SK-MEL-5 (cell line): Measurements from ENCODE around the gene LRRC49. TPM values are rescaled to one million over a fixed set of nuclear protein-coding genes. Genes with fewer than 3 reads are reported as not detected.
"Not testable (repeated sequence)": the region's sequence is repeated elsewhere in the genome, so short reads cannot be mapped to it uniquely, and the experiment has no call there.

ENCODE experiments used
- DNase-seq: peaks from one replicate; pipeline ENCODE4 v3.0.0-alpha.2; 2016; ENCODE audit warnings: low read depth, low spot score
- in situ Hi-C: cut with HindIII; loops from 2 replicates; pipeline ENCODE4 v1.10.0; 2016; ENCODE audit warnings: low sequenced_read_pairs, high pct_unique_total_duplicates, low pct_unique_long_range_greater_than_20kb
- total RNA-seq: library from RNA; depleted of rRNA; stranded (reverse); fragments of >200 nt; shearing (Covaris generic); gene quantifications from 2 replicates; pipeline ENCODE4 v1.2.3, GENCODE V29; 2014

LRRC49 gene
- total RNA-seq, 1 experiment from 2014 or later = 1.6 TPM

- no peak for DNase-seq
These were observed 117.8 kb downstream of the LRRC49 start for GRCh38 chr15:71010472-71010871.

DNA sequence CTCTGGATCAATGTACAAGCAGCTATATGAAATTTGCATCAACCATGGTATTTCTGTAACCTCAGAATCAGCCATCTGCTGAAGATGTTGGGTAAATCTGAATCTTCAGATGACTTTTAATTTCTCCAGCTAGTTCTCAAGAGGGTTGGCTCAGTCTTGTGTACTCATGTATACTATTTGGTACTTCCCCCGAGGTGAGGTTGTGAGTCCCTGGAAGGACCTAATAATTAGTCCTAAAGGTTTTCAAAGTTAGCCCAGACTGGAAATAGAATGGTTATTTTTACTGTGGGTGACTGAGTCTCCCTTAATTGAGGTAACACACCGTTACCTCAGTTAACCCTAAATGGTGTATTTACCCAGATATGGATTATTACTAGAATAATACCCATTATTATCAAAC, 118.4 kb downstream of the LRRC49 start:
- in situ Hi-C loops = no loop called here
- no peak for DNase-seq

More at GRCh38 chr15:71010472-71010871, 117.8 kb downstream of the LRRC49 start:
- in situ Hi-C loops = no loop called here

DNA sequence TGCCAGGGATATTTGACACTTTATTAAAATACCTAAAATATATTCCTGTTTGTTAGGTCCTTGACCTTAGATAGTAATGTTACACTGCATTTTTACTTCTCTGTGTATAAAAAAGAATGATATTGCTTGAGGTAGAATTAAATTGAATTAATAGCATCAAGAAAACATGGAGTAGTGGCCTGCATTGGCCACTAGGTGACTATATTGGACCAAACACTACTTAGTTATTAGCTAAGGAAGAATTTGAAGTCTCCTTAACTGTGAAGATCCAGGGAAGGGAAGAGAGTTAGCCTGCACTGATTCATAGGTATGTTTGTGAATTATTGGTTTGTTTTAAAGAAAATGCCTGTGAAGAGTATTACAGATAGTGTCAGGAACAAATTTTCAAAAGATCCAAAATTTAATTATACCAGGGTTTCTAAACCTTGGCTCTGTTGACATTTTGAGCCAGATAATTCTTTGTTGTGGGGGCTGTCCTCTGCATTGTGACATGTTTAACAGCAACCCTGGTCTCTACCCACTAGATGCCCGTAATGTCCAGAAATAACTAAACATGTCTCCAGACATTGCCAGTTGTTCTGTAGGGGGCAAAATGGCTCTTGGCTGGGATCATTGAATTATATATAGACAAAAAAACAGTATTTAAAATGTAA, 119.0 kb downstream of the LRRC49 start:
- in situ Hi-C loops = no loop called here
- DNase-seq = peak; percentile 58

- in situ Hi-C loops = no loop called here
- DNase-seq = no peak
These were observed 120.8 kb downstream of the LRRC49 start for GRCh38 chr15:71013446-71013845.

- DNase-seq = no peak
- in situ Hi-C loops = no loop called here
These were observed 122.7 kb downstream of the LRRC49 start for GRCh38 chr15:71015342-71015741.

GRCh38 chr15:71031232-71031631, 138.6 kb downstream of the LRRC49 start:
- in situ Hi-C loops, DNase-seq: not testable (repeated sequence)

- in situ Hi-C loops, DNase-seq: not testable (repeated sequence)
These were observed 142.9 kb downstream of the LRRC49 start for GRCh38 chr15:71035478-71035877.

GRCh38 chr15:71042356-71042922, 149.8 kb downstream of the LRRC49 start:
- DNase-seq = no peak
- in situ Hi-C loops = no loop called here

DNA sequence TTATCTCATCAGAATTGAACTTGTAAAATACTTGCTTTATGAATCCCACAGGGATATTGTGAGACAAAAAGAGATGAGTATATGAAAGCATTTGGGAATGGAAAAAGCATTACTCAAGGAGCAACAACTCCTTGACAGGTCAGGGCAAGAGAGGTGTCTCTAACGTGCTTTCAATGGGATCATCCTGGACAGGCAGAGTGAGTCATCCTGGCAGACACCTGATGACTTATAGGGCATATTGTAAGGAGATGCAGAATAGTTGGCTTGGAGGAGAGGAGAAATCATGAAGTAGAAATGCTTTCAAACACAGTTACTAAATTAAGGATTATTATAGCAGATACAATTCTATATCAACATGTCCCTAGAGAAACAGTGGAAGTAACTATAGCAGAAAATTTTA, 150.7 kb downstream of the LRRC49 start:
- no peak for DNase-seq
- in situ Hi-C loops = no loop called here

DNA sequence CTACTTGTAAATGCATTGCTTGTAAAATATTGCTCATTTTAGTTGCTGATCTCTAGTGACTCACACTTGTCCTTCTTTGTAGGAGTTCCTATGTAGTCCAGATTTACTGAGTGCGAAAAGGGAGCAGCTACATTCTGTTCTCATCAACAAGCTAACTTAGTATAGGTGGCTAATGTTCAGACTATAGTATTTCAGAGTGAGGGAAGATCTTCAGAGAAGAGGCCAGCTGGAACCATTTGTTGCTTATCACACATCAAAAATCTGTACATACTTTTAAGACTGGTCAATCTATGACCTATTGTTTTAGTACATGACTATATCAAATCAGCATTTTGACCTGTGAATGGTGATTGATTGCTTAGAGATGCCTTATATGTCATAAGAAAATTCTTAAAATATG, 151.4 kb downstream of the LRRC49 start:
- in situ Hi-C loops = no loop called here
- no peak for DNase-seq

- in situ Hi-C loops, DNase-seq: not testable (repeated sequence)
These were observed 153.5 kb downstream of the LRRC49 start for GRCh38 chr15:71046146-71046545.

GRCh38 chr15:71048913-71049675, 156.5 kb downstream of the LRRC49 start:
- in situ Hi-C loops = no loop called here
- no peak for DNase-seq

DNA sequence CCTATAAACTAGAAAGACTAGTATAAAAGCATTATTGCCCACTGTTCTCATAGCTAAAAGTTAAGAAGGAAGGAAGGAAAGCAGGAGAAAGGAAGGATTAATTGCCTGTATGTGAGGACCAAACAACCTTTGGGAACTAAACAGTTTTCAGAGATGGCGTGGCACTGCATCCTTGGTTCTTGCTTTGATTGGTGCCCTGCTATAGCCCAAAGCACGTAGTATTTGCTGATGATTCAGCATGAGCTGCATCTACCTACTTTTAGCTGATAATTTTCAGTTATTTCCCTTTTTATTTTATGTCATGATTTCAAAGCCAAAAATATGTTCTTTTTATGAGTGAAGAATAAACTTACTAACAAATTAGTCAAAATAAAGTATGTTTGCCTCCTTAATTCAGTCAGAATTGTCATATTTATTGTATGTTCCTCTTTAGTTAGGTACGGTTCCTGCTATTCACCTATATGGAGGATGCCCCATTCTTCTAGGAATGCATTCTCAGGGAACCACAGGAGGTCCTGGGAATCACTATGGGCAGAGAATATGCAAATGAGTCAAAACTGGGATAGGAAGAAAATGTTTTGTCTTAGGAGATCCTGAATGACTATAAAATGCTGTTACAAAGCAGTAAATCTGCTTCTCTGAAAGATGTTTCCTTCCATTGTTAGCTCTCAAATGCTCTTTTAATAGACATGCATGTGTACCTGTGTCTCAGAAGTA, 157.2 kb downstream of the LRRC49 start:
- DNase-seq = no peak
- in situ Hi-C loops = no loop called here

- in situ Hi-C loops = no loop called here
- no peak for DNase-seq
These were observed 157.8 kb downstream of the LRRC49 start for GRCh38 chr15:71050461-71050860.

DNA sequence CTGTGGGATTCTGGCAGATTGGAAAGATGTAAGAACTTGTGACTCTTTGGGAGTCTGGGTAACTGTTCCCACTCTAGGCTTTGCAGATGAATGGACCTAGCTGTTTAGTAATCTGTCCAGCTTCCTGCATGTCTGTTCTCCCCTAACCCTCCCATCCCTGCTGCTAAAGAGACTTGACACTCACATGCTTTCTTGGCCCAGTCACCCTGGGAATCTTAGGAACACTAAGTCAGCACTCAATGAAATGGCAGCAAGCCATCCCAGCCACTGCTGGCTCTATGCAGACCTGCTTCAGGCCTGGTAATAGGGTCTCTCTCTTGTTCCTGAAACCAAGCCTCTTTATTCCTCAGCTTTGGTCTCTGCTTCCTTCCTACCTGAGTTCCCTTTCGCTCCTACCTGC, 158.9 kb downstream of the LRRC49 start:
- DNase-seq = peak; percentile 5
- in situ Hi-C loops = no loop called here

- no peak for DNase-seq
- in situ Hi-C loops = no loop called here
These were observed 159.7 kb downstream of the LRRC49 start for GRCh38 chr15:71052356-71052755.

DNA sequence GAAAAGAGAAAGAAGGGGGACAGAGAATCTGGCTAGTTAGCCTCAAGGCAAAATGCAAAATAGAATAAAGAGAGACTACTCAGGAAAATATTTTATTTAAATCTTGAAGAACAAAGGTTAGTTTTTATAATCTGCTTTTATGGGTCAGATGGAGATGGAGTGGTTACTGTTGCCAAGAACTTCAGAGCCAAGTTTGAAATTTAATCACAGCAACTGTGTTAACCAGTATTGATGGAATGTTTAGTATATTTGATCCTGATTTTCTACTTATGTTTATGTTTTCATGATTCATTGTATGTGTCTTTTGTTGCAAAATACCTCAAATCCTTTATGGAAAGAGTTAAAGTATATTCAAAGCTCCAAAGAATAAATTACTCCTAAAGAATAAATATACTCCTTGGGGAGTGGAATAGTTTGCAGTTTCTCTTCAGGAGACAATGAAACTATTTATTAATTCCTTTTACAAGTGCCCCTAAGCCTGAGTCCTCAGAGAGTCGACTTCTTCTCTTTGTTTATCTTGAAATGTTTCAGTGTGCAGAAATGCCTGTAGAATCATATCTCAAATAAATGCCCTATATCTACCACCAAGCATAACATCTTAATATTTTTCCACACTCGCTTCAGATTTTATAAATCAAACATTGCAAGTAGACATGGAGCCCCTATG, 161.8 kb downstream of the LRRC49 start:
- peak; percentile 35 for DNase-seq
- in situ Hi-C loops = no loop called here

DNA sequence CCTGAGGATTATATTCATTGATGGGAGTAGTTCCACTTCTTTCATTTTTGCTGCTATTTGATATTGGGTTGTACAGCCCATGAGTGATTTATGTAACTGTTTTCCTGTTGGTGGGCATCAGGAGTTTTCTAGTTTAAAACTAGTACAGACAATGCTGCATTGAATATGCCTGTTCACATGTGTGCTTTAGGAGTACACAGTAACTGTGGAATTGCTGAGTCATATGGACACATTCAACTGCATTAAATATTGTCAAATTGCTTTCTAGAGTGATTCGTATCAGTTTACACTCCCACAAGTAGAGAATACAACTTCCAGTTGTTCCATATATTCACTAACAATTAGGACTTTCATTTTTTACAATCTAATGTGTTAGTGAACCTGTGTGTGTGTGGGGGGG, 162.8 kb downstream of the LRRC49 start:
- in situ Hi-C loops = no loop called here
- peak; percentile 34 for DNase-seq
